ENCODE measurements around the gene PTPN1.
"Not testable (repeated sequence)": the region's sequence is repeated elsewhere in the genome, so short reads cannot be mapped to it uniquely, and the experiment has no call there.

Gene PTPN1

GRCh38 chr20:50567860-50568548 is 57.8 kb downstream of the PTPN1 start:
- Mint-ChIP-seq H3K27me3 (no peaks in the 10 kb centered on the region), H3K9me3 (no peaks in the 10 kb centered on the region), H3K4me1 (ENCODE audit: low read depth) (peaks cover 58% of the 10 kb centered on the region), H3K36me3 (ENCODE audit: low read depth) (peaks cover 75% of the 10 kb centered on the region), H3K4me3 (no peak overlapping the region), H3K27ac (no peak overlapping the region)
- intact Hi-C loops (cut with micrococcal nuclease), result no loop called here

DNA sequence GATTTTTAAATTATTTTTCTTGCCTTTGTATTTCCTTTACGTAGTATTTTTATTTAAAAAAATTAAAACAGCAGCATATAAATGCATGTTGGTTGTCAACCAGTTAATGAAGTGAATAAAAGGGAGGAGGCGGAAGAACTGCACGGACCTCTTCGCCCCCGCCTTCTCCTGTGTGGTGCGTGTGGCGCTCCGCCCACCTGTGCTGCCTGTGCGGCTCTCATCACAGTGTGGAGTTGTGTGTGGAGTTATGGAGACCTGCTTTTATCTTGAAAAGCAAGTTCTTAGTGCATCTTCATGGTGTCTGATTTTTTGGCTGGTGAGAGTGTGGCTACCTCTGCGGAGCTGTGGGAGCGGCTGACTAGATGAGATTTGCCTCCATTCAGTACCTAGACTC is 58.4 kb downstream of the PTPN1 start:
- Mint-ChIP-seq H3K9me3 (no peaks in the 10 kb centered on the region), H3K4me1 (ENCODE audit: low read depth) (peaks cover 60% of the 10 kb centered on the region), H3K36me3 (ENCODE audit: low read depth) (peaks cover 75% of the 10 kb centered on the region), H3K4me3 (no peak overlapping the region), H3K27me3 (no peaks in the 10 kb centered on the region), H3K27ac (peak overlapping the region; percentile 37)
- intact Hi-C loops (cut with micrococcal nuclease), result no loop called here

- H3K9me3 Mint-ChIP-seq; H3K27me3 Mint-ChIP-seq; H3K4me3 Mint-ChIP-seq; intact Hi-C loops (cut with micrococcal nuclease): not testable (repeated sequence)
- Mint-ChIP-seq H3K27ac (peak overlapping the region; percentile 37), H3K4me1 (ENCODE audit: low read depth) (peaks cover 60% of the 10 kb centered on the region), H3K36me3 (ENCODE audit: low read depth) (peaks cover 81% of the 10 kb centered on the region)
Observed at GRCh38 chr20:50569487-50569863, 59.3 kb downstream of the PTPN1 start.

- peak overlapping the region; percentile 37 for H3K27ac Mint-ChIP-seq
- peaks cover 56% of the 10 kb centered on the region for H3K4me1 Mint-ChIP-seq (ENCODE audit: low read depth)
- no peak overlapping the region for H3K4me3 Mint-ChIP-seq
- peaks cover 81% of the 10 kb centered on the region for H3K36me3 Mint-ChIP-seq (ENCODE audit: low read depth)
- H3K9me3 Mint-ChIP-seq, result no peaks in the 10 kb centered on the region
- intact Hi-C loops (cut with micrococcal nuclease), result loop anchor here (5.0 to 10.0 kb wide), 2 partner anchors 45 to 93 kb away; no protein-coding TSS in a partner anchor
- H3K27me3 Mint-ChIP-seq, result no peaks in the 10 kb centered on the region
Observed at GRCh38 chr20:50569864-50570836, 60.0 kb downstream of the PTPN1 start.

- Mint-ChIP-seq H3K9me3 (no peaks in the 10 kb centered on the region), H3K4me1 (ENCODE audit: low read depth) (peaks cover 46% of the 10 kb centered on the region), H3K36me3 (ENCODE audit: low read depth) (peaks cover 87% of the 10 kb centered on the region), H3K4me3 (no peak overlapping the region), H3K27ac (no peak overlapping the region), H3K27me3 (no peaks in the 10 kb centered on the region)
- intact Hi-C loops (cut with micrococcal nuclease), result loop anchor here (5.0 to 10.0 kb wide), 2 partner anchors 47 to 94 kb away; no protein-coding TSS in a partner anchor
Observed at GRCh38 chr20:50571466-50571865, 61.3 kb downstream of the PTPN1 start.

DNA sequence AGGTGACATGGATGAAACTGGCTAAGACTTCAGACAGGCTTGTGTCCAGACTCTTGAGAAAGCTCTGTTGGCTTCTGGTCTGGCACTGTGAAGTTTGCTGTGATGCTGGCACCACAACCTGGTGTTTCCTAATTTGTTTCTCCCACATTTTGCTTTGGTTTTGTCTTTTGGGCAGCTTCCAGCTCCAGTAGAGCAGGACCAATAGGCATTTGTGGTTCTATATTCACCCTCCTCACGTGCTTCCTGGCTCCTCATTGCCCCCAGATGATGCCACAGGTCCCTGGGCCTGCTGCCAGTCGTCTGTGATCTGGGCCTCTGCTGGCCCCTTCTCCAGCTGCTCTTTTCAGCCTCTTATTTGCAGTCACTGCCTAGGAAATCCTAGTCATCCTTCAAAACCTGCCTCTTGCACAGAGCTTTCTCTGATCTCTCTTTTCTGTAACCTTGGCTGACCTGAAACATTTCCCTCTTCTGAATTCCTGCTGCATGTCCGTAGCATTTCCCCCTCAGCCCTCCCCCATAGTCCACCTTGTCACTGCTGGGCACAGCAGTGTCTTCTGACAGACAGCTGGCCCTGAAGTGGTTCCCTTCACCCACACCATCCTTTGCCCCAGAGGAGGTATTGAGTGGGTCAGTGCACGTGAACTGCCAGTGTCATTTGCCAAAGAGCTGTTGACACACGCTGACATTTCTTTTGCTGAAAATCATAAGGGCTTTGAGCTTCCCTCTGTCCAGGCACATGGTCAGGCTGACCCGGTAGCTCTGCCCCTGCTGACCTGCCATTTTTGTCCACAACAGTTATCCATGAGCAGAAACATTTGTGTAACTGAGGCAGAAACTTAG is 63.0 kb downstream of the PTPN1 start:
- intact Hi-C loops (cut with micrococcal nuclease), result loop anchor here (5.0 to 10.0 kb wide), 2 partner anchors 48 to 96 kb away; no protein-coding TSS in a partner anchor
- H3K4me3 Mint-ChIP-seq, result no peak overlapping the region
- H3K36me3 Mint-ChIP-seq (ENCODE audit: low read depth), result peaks cover 81% of the 10 kb centered on the region
- H3K27ac Mint-ChIP-seq, result peak overlapping the region; percentile 26
- no peaks in the 10 kb centered on the region for H3K9me3 Mint-ChIP-seq
- H3K27me3 Mint-ChIP-seq, result no peaks in the 10 kb centered on the region
- peaks cover 31% of the 10 kb centered on the region for H3K4me1 Mint-ChIP-seq (ENCODE audit: low read depth)

- no peak overlapping the region for H3K4me3 Mint-ChIP-seq
- H3K27ac Mint-ChIP-seq, result no peak overlapping the region
- H3K4me1 Mint-ChIP-seq (ENCODE audit: low read depth), result peaks cover 29% of the 10 kb centered on the region
- H3K9me3 Mint-ChIP-seq, result no peaks in the 10 kb centered on the region
- H3K27me3 Mint-ChIP-seq, result no peaks in the 10 kb centered on the region
- intact Hi-C loops (cut with micrococcal nuclease), result loop anchor here (5.0 to 10.0 kb wide), 2 partner anchors 49 to 97 kb away; no protein-coding TSS in a partner anchor
- peaks cover 81% of the 10 kb centered on the region for H3K36me3 Mint-ChIP-seq (ENCODE audit: low read depth)
Observed at GRCh38 chr20:50574108-50574507, 63.9 kb downstream of the PTPN1 start.

DNA sequence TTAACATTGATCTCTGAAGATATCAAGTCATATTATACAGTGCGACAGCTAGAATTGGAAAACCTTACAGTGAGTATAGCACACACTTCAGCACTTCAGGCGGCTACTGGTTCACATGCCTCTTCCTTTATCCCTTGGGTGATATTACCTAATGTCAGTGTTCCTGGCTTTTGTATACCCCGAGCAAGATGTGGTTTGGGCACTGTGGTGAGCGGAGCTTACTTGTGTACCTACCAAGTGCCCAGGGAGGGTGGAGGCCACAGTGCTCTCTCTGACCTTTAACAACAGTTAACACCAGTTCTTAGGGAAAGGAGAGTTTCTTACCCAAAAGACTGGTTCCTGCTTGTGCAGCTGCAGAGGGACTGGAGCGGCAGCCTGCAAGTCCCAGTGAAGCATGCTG is 64.4 kb downstream of the PTPN1 start:
- peaks cover 81% of the 10 kb centered on the region for H3K36me3 Mint-ChIP-seq (ENCODE audit: low read depth)
- no peak overlapping the region for H3K4me3 Mint-ChIP-seq
- intact Hi-C loops (cut with micrococcal nuclease), result loop anchor here (5.0 to 10.0 kb wide), 2 partner anchors 50 to 97 kb away; no protein-coding TSS in a partner anchor
- H3K27me3 Mint-ChIP-seq, result no peaks in the 10 kb centered on the region
- no peaks in the 10 kb centered on the region for H3K9me3 Mint-ChIP-seq
- H3K4me1 Mint-ChIP-seq (ENCODE audit: low read depth), result peaks cover 25% of the 10 kb centered on the region
- H3K27ac Mint-ChIP-seq, result no peak overlapping the region

DNA sequence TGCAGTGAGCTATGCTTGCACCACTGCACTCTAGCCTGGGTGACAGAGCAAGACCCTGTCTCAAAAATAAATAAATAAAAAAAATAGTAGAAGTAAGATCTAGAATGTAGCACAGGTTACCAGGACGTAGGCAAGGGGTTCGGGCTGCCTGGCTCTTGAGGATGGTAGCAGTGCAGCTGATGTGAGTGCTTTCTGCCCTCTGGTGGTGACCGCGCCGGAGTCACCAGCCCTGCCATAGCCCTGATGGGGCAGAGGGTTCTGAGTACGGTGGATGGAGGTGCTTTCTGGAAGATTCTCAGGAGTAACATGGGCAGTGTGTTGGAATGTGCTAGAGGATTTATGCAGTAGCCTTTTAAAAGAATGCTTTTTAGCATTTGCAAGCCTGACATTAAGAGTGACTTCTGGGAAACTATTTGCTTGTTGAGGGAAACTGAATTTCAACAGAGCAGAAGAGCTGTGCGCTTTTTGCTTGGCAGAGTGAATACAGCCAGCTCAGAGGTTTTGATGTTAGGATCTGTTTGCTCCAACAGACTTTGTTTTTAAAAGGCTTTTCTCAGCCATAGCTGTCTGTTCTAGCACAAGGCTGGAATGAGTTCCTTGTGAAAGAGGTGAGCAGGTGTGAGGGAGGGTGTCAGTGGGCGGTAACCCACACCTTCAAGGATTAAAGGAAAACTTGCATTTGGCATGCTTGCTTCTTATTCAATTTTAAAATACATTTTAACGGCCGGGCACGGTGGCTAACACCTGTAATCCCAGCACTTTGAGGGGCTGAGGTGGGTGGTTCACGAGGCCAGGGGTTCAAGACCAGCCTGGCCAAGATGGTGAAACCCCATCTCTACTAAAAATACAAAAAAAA is 65.9 kb downstream of the PTPN1 start:
- intact Hi-C loops (cut with micrococcal nuclease), result loop anchor here (10.0 kb wide), 1 partner anchor 51 kb away; no protein-coding TSS in a partner anchor
- Mint-ChIP-seq H3K36me3 (ENCODE audit: low read depth) (peaks cover 90% of the 10 kb centered on the region), H3K27me3 (no peaks in the 10 kb centered on the region), H3K27ac (no peak overlapping the region), H3K4me1 (ENCODE audit: low read depth) (peaks cover 13% of the 10 kb centered on the region), H3K9me3 (no peaks in the 10 kb centered on the region), H3K4me3 (no peak overlapping the region)

GRCh38 chr20:50577175-50578018 is 67.2 kb downstream of the PTPN1 start:
- H3K27ac Mint-ChIP-seq, result no peak overlapping the region
- H3K4me1 Mint-ChIP-seq (ENCODE audit: low read depth), result peaks cover 11% of the 10 kb centered on the region
- H3K27me3 Mint-ChIP-seq, result no peaks in the 10 kb centered on the region
- no peak overlapping the region for H3K4me3 Mint-ChIP-seq
- no peaks in the 10 kb centered on the region for H3K9me3 Mint-ChIP-seq
- peaks cover 92% of the 10 kb centered on the region for H3K36me3 Mint-ChIP-seq (ENCODE audit: low read depth)
- intact Hi-C loops (cut with micrococcal nuclease), result loop anchor here (10.0 kb wide), 1 partner anchor 53 kb away; no protein-coding TSS in a partner anchor

GRCh38 chr20:50578061-50578777 is 68.0 kb downstream of the PTPN1 start:
- Mint-ChIP-seq H3K36me3 (ENCODE audit: low read depth) (peaks cover 92% of the 10 kb centered on the region), H3K27me3 (no peaks in the 10 kb centered on the region), H3K4me1 (ENCODE audit: low read depth) (peaks cover 3% of the 10 kb centered on the region), H3K4me3 (no peak overlapping the region), H3K9me3 (no peaks in the 10 kb centered on the region), H3K27ac (no peak overlapping the region)
- intact Hi-C loops (cut with micrococcal nuclease), result loop anchor here (10.0 kb wide), 1 partner anchor 53 kb away; no protein-coding TSS in a partner anchor

All from dendritic cell treated with granulocyte-macrophage colony-stimulating factor and Interleukin-4, amounts not matched to agents 40 ng/mL and 50 ng/mL, for 4 days (primary cell).